Ascending aorta (tissue), 2 donors: ENCODE results near the gene ARID3C. TPM values are rescaled to one million over a fixed set of nuclear protein-coding genes. Genes with fewer than 3 reads are reported as not detected.

ENCODE experiments used
- DNase-seq, 2 donors: peaks; one replicate each; pipeline ENCODE4 v3.0.0-alpha.2; 2019; ENCODE audit warnings: low spot score in 2 of 2
- H3K27ac ChIP-seq, 2 donors: fragments of 200-600 bp; sonication (generic); one replicate each; pipeline ENCODE4 v1.5.1; 2016 to 2017; ENCODE audit warnings: mild to moderate bottlenecking in 1 of 2
- H3K27me3 ChIP-seq: fragments of 200-600 bp; sonication (generic); one replicate; pipeline ENCODE4 v1.5.1; 2017
- H3K36me3 ChIP-seq, 2 donors: fragments of 200-600 bp; sonication (generic); one replicate each; pipeline ENCODE4 v1.5.1; 2016
- H3K4me1 ChIP-seq, 2 donors: fragments of 200-600 bp; sonication (generic); one replicate each; pipeline ENCODE4 v1.5.1; 2016 to 2017; ENCODE audit warnings: mild to moderate bottlenecking in 1 of 2
- H3K4me3 ChIP-seq, 2 donors: fragments of 200-600 bp; sonication (generic); one replicate each; pipeline ENCODE4 v1.5.1; 2016 to 2017; ENCODE audit warnings: mild to moderate bottlenecking in 1 of 2
- H3K9me3 ChIP-seq, 2 donors: fragments of 200-600 bp; sonication (generic); one replicate each; pipeline ENCODE4 v1.5.1; 2016
- CTCF ChIP-seq, 3 experiments: fragments of 200-600 bp in 2 of 3; fragments of 450-650 bp in 1 of 3; sonication (generic) in 2 of 3; IDR thresholded peaks; one replicate each; pipeline ENCODE4 v1.5.1; 2016 to 2019; ENCODE audit warnings: antibody characterized with exemption in 3 of 3, mild to moderate bottlenecking in 1 of 3, moderate library complexity in 1 of 3
- intact Hi-C: fragments of 100-400 bp; cut with DNase I; formaldehyde crosslinking; loops from one replicate; pipeline ENCODE4 v1.15.1; 2023
- total RNA-seq: library from RNA; depleted of rRNA; stranded (reverse); fragments of >200 nt; gene quantifications from one replicate; pipeline ENCODE4 v1.1.0, GENCODE V29; 2016

ARID3C gene
- total RNA-seq, 1 donor from 2014 or later: not detected

GRCh38 chr9:34669809-34670562, 41.1 kb upstream of the ARID3C start:
- DNase-seq: no peak
- Histone ChIP-seq H3K36me3 (peaks cover 3 to 6% of the 10 kb centered on the region in 2 donors), H3K9me3 (no peaks in the 10 kb centered on the region), H3K4me1 (peaks cover 0 to 5% of the 10 kb centered on the region in 2 donors), H3K4me3 (no peak overlapping the region), H3K27me3 (no peaks in the 10 kb centered on the region), H3K27ac (no peak overlapping the region)
- intact Hi-C loops: loop anchor here (5.0 to 10.0 kb wide), 4 partner anchors 343 to 1817 kb away; partner anchors contain the start of genes ATOSB, KIF24, NUDT2 and UNC13B
- no peak for TF ChIP-seq CTCF (IDR thresholded peaks at IDR 0.05)

GRCh38 chr9:34665381-34666250, 36.8 kb upstream of the ARID3C start:
- Histone ChIP-seq H3K36me3 (peaks cover 9 to 26% of the 10 kb centered on the region in 2 donors), H3K27me3 (no peaks in the 10 kb centered on the region), H3K9me3 (no peaks in the 10 kb centered on the region), H3K4me1 (peaks cover 5 to 14% of the 10 kb centered on the region in 2 donors), H3K4me3 (peak overlapping the region; percentile 88), H3K27ac (peak overlapping the region; percentile 99 to 100)
- TF ChIP-seq CTCF (IDR thresholded peaks at IDR 0.05): no peak
- intact Hi-C loops: loop anchor here (1.0 to 10.0 kb wide), 11 partner anchors 12 to 1822 kb away; partner anchors contain the start of genes ATOSB, DCTN3, DNAI1 and FAM219A
- peak; percentile 89 to 98 for DNase-seq

GRCh38 chr9:34665067-34665380, 36.2 kb upstream of the ARID3C start:
- Histone ChIP-seq H3K27me3 (no peaks in the 10 kb centered on the region), H3K36me3 (peaks cover 15 to 32% of the 10 kb centered on the region in 2 donors), H3K4me3 (peak overlapping the region; percentile 88), H3K27ac (peak overlapping the region; percentile 99 to 100), H3K9me3 (no peaks in the 10 kb centered on the region), H3K4me1 (peaks cover 5 to 14% of the 10 kb centered on the region in 2 donors)
- intact Hi-C loops: loop anchor here (1.0 to 10.0 kb wide), 10 partner anchors 12 to 1822 kb away; partner anchors contain the start of genes ATOSB, DCTN3, DNAI1 and FAM219A
- no peak for TF ChIP-seq CTCF (IDR thresholded peaks at IDR 0.05)
- no peak for DNase-seq

- H3K9me3 ChIP-seq: no peaks in the 10 kb centered on the region
- H3K4me3 ChIP-seq: peak overlapping the region; percentile 88
- peaks cover 5 to 14% of the 10 kb centered on the region in 2 donors for H3K4me1 ChIP-seq
- peaks cover 21 to 37% of the 10 kb centered on the region in 2 donors for H3K36me3 ChIP-seq
- DNase-seq: peak; percentile 45 to 92
- intact Hi-C loops: loop anchor here (1.0 to 10.0 kb wide), 11 partner anchors 11 to 1823 kb away; partner anchors contain the start of genes ATOSB, DCTN3, DNAI1 and FAM219A
- H3K27ac ChIP-seq: peak overlapping the region; percentile 99 to 100
- TF ChIP-seq CTCF (IDR thresholded peaks at IDR 0.05): peak; percentile 80 to 91 (median 90)
- H3K27me3 ChIP-seq: no peaks in the 10 kb centered on the region
Observed at GRCh38 chr9:34664281-34665066, 35.6 kb upstream of the ARID3C start.

GRCh38 chr9:34663303-34663605, 34.4 kb upstream of the ARID3C start:
- H3K27me3 ChIP-seq: no peaks in the 10 kb centered on the region
- peaks cover 28 to 32% of the 10 kb centered on the region in 2 donors for H3K36me3 ChIP-seq
- no peak overlapping the region for H3K4me3 ChIP-seq
- TF ChIP-seq CTCF (IDR thresholded peaks at IDR 0.05): no peak
- H3K27ac ChIP-seq: peak overlapping the region; percentile 99 to 100
- H3K4me1 ChIP-seq: peaks cover 5 to 14% of the 10 kb centered on the region in 2 donors
- no peaks in the 10 kb centered on the region for H3K9me3 ChIP-seq
- intact Hi-C loops: loop anchor here (5.0 to 10.0 kb wide), 2 partner anchors 51 to 452 kb away; partner anchors contain the start of genes ATOSB and RPP25L
- DNase-seq: no peak
